Stimulated activated CD8-positive, alpha-beta memory T cell treated with anti-CD3 and anti-CD28 coated beads, Interleukin-7, amount 100 ng/mL, for 24 hours (primary cell): ENCODE results near the gene GALNT10.

ENCODE experiments used
- DNase-seq: peaks from one replicate; pipeline ENCODE4 v3.0.0-alpha.2; 2020; ENCODE audit warnings: low read depth

The GALNT10 gene

GRCh38 chr5:154445422-154446194, 255.1 kb downstream of the GALNT10 start, which contains the start of gene SAP30L:
SAP30L (plus strand) TSS chr5:154445997; CDS start chr5:154446605, 608 bp downstream.
- peak; percentile 86 for DNase-seq

- peak; percentile 4 for DNase-seq
Observed at GRCh38 chr5:154446195-154447088, 255.9 kb downstream of the GALNT10 start.

- DNase-seq, result no peak
Observed at GRCh38 chr5:154447089-154447725, 256.7 kb downstream of the GALNT10 start.

- DNase-seq, result no peak
Observed at GRCh38 chr5:154449786-154450185, 259.3 kb downstream of the GALNT10 start.

GRCh38 chr5:154451957-154452356, 261.4 kb downstream of the GALNT10 start:
- no peak for DNase-seq

GRCh38 chr5:154455585-154455984, 265.1 kb downstream of the GALNT10 start:
- DNase-seq, result no peak

GRCh38 chr5:154456540-154456939, 266.0 kb downstream of the GALNT10 start:
- DNase-seq, result no peak

GRCh38 chr5:154459015-154459414, 268.5 kb downstream of the GALNT10 start:
- DNase-seq, result no peak

GRCh38 chr5:154460172-154460571, 269.6 kb downstream of the GALNT10 start:
- DNase-seq, result no peak

- no peak for DNase-seq
Observed at GRCh38 chr5:154461531-154461930, 271.0 kb downstream of the GALNT10 start.

- DNase-seq, result no peak
Observed at GRCh38 chr5:154464438-154464837, 273.9 kb downstream of the GALNT10 start.

GRCh38 chr5:154465169-154465568, 274.6 kb downstream of the GALNT10 start:
- DNase-seq, result no peak

- DNase-seq, result no peak
Observed at GRCh38 chr5:154466147-154466546, 275.6 kb downstream of the GALNT10 start.

GRCh38 chr5:154466671-154467070, 276.1 kb downstream of the GALNT10 start:
- no peak for DNase-seq

GRCh38 chr5:154467655-154468354, 277.3 kb downstream of the GALNT10 start:
- peak; percentile 71 for DNase-seq

- no peak for DNase-seq
Observed at GRCh38 chr5:154470137-154470536, 279.6 kb downstream of the GALNT10 start.
